ENCODE results near the gene EMILIN3. TPM values are rescaled to one million over a fixed set of nuclear protein-coding genes. Genes with fewer than 3 reads are reported as not detected.

The EMILIN3 gene
- total and polyA plus RNA-seq, 7 donors = 0.66 to 4.3 (median 2.9) TPM; not detected in 2

- DNase-seq = no peak
- no peak overlapping the region for H3K4me3 ChIP-seq
- no peaks in the 10 kb centered on the region for H3K27me3 ChIP-seq
- 92 to 93% methylated on average over 9 of the region's 9 CpGs for WGBS, 2 donors
- H3K36me3 ChIP-seq = peaks cover 0 to 15% (median 0%) of the 10 kb centered on the region in 4 donors
- H3K27ac ChIP-seq = no peak overlapping the region
- H3K4me1 ChIP-seq = no peaks in the 10 kb centered on the region
- TF ChIP-seq EP300 (IDR thresholded peaks at IDR 0.05) = no peak
- TF ChIP-seq CTCF (IDR thresholded peaks at IDR 0.05) = no peak
- no peak for TF ChIP-seq POLR2A (IDR thresholded peaks at IDR 0.05)
- TF ChIP-seq POLR2AphosphoS5 (IDR thresholded peaks at IDR 0.05) = no peak
- intact Hi-C loops (cut with DNase I) = no loop called here
- H3K9me3 ChIP-seq = no peaks in the 10 kb centered on the region
Observed at GRCh38 chr20:41358230-41358629, 8.4 kb downstream of the EMILIN3 start.

GRCh38 chr20:41357424-41358163 lies 9.0 kb downstream of the EMILIN3 start:
- peaks cover 0 to 19% (median 0%) of the 10 kb centered on the region in 4 donors for H3K36me3 ChIP-seq

GRCh38 chr20:41356951-41357350 lies 9.7 kb downstream of the EMILIN3 start:
- H3K4me3 ChIP-seq = no peak overlapping the region
- no peak for DNase-seq
- H3K36me3 ChIP-seq = peaks cover 0 to 25% (median 0%) of the 10 kb centered on the region in 4 donors
- H3K27me3 ChIP-seq = no peaks in the 10 kb centered on the region
- TF ChIP-seq POLR2A (IDR thresholded peaks at IDR 0.05) (no peak), EP300 (IDR thresholded peaks at IDR 0.05) (no peak), CTCF (IDR thresholded peaks at IDR 0.05) (no peak), POLR2AphosphoS5 (IDR thresholded peaks at IDR 0.05) (no peak)
- no peak overlapping the region for H3K27ac ChIP-seq
- no peaks in the 10 kb centered on the region for H3K9me3 ChIP-seq
- intact Hi-C loops (cut with DNase I) = no loop called here
- 89% methylated on average over 13 of the region's 13 CpGs for WGBS, 2 donors
- H3K4me1 ChIP-seq = no peaks in the 10 kb centered on the region

More at GRCh38 chr20:41357424-41358163, 9.0 kb downstream of the EMILIN3 start:
- Histone ChIP-seq H3K27me3 (no peaks in the 10 kb centered on the region), H3K4me3 (no peak overlapping the region), H3K27ac (no peak overlapping the region), H3K9me3 (no peaks in the 10 kb centered on the region), H3K4me1 (no peaks in the 10 kb centered on the region)
- WGBS, 2 donors = 91% methylated on average over 11 of the region's 11 CpGs
- intact Hi-C loops (cut with DNase I) = no loop called here
- DNase-seq = no peak
- TF ChIP-seq EP300 (IDR thresholded peaks at IDR 0.05) (no peak), CTCF (IDR thresholded peaks at IDR 0.05) (no peak), POLR2AphosphoS5 (IDR thresholded peaks at IDR 0.05) (no peak), POLR2A (IDR thresholded peaks at IDR 0.05) (no peak)

- 96 to 97% methylated on average over 7 of the region's 7 CpGs for WGBS, 2 donors
- no peaks in the 10 kb centered on the region for H3K27me3 ChIP-seq
- no peak overlapping the region for H3K4me3 ChIP-seq
- TF ChIP-seq CTCF (IDR thresholded peaks at IDR 0.05) (no peak), POLR2A (IDR thresholded peaks at IDR 0.05) (no peak), EP300 (IDR thresholded peaks at IDR 0.05) (no peak), POLR2AphosphoS5 (IDR thresholded peaks at IDR 0.05) (no peak)
- H3K4me1 ChIP-seq = no peaks in the 10 kb centered on the region
- no peak for DNase-seq
- no peak overlapping the region for H3K27ac ChIP-seq
- H3K9me3 ChIP-seq = no peaks in the 10 kb centered on the region
- intact Hi-C loops (cut with DNase I) = no loop called here
- peaks cover 0 to 28% (median 0%) of the 10 kb centered on the region in 4 donors for H3K36me3 ChIP-seq
Observed at GRCh38 chr20:41355598-41356203, 10.9 kb downstream of the EMILIN3 start.

Data from sigmoid colon (tissue), 7 donors.